DOHH2 (cell line): ENCODE results near the gene SLC27A4.
"Not testable (repeated sequence)": the region's sequence is repeated elsewhere in the genome, so short reads cannot be mapped to it uniquely, and the experiment has no call there.

Experiments used
- H3F3A ChIP-seq: fragments of 200-600 bp; sonication (generic), shearing (Covaris generic); 2 replicates; pipeline ENCODE4 v1.6.0; 2016; ENCODE audit warnings: antibody characterized with exemption, mild to moderate bottlenecking; ENCODE audit not compliant: control insufficient read depth, insufficient read depth
- H3K27ac ChIP-seq: fragments of 200-600 bp; sonication (generic); 2 replicates; pipeline ENCODE4 v1.5.1; 2014; ENCODE audit warnings: low read depth, mild to moderate bottlenecking, low read length, moderate library complexity
- H3K27me3 ChIP-seq: fragments of 200-600 bp; sonication (generic); 2 replicates; pipeline ENCODE4 v1.6.1; 2014; ENCODE audit warnings: mild to moderate bottlenecking, low read length, mixed read lengths; ENCODE audit not compliant: control insufficient read depth
- H3K36me3 ChIP-seq: fragments of 200-600 bp; sonication (generic); 2 replicates; pipeline ENCODE4 v1.6.1; 2014; ENCODE audit warnings: mild to moderate bottlenecking, low read length, moderate library complexity, mixed read lengths; ENCODE audit not compliant: control insufficient read depth
- H3K4me1 ChIP-seq: fragments of 200-600 bp; sonication (generic); 2 replicates; pipeline ENCODE4 v1.6.1; 2014; ENCODE audit warnings: mild to moderate bottlenecking, low read length, mixed read lengths; ENCODE audit not compliant: control insufficient read depth
- H3K4me2 ChIP-seq: fragments of 200-600 bp; sonication (generic); 2 replicates; pipeline ENCODE4 v1.6.0; 2014; ENCODE audit warnings: mild to moderate bottlenecking, low read length, moderate library complexity
- H3K4me3 ChIP-seq: fragments of 200-600 bp; sonication (generic); 2 replicates; pipeline ENCODE4 v1.5.1; 2014; ENCODE audit warnings: mild to moderate bottlenecking, low read length, mixed read lengths
- H3K79me2 ChIP-seq: fragments of 200-600 bp; sonication (generic); 2 replicates; pipeline ENCODE4 v1.6.1; 2014; ENCODE audit warnings: mild to moderate bottlenecking, low read length, mixed read lengths; ENCODE audit not compliant: control insufficient read depth
- H3K9me2 ChIP-seq: fragments of 200-600 bp; sonication (generic); replicated peaks from 2 replicates; pipeline ENCODE4 v1.6.1; 2014; ENCODE audit warnings: mild to moderate bottlenecking, low read length, mixed read lengths; ENCODE audit not compliant: control insufficient read depth
- H3K9me3 ChIP-seq: fragments of 200-600 bp; sonication (generic); 2 replicates; pipeline ENCODE4 v1.6.1; 2014; ENCODE audit warnings: antibody characterized with exemption, low read length, mixed read lengths; ENCODE audit not compliant: control insufficient read depth, insufficient read depth
- H4K20me1 ChIP-seq: fragments of 200-600 bp; sonication (generic); 2 replicates; pipeline ENCODE4 v1.6.0; 2014; ENCODE audit warnings: low read depth, mild to moderate bottlenecking, antibody characterized with exemption, low read length, moderate library complexity; ENCODE audit not compliant: control insufficient read depth, insufficient read depth
- EZH2phosphoT487 ChIP-seq: fragments of 200-600 bp; sonication (generic); IDR thresholded peaks from 2 replicates; pipeline ENCODE4 v1.6.1; 2017; ENCODE audit warnings: borderline replicate concordance, mild to moderate bottlenecking, antibody characterized with exemption, low read length, moderate library complexity, mixed read lengths
- TF ChIP-seq, protein P1 (sequence below): fragments of 200-600 bp; sonication (generic); IDR thresholded peaks from one replicate; pipeline ENCODE4 v1.5.1; 2014; ENCODE audit warnings: antibody characterized with exemption, mild to moderate bottlenecking, low read depth, low read length; ENCODE audit not compliant: poor library complexity, severe bottlenecking

SLC27A4 gene

DNA sequence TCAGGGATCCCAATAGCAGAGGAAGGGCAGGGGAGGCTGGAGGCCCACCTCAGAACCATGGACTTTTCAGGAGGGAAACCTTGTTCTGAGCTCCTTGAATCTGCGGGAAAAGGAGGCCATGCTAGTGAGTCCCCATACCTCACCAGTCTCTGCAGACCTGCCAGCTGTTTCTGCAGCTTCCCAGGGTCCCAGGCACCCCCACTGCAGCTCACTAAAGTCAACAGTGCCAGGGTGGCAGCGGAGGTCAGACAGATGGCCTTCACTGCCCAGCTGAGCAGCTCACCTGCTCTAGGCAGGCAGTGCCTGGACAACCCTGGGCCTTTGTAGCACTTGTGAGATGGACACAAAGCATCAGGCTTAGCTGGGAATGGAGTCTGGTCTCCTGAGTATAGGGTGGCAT, 4.4 kb upstream of the SLC27A4 start:
- no peaks in the 10 kb centered on the region for H3K9me2 ChIP-seq
- no peak for TF ChIP-seq EZH2phosphoT487
- TF ChIP-seq, protein P1, sequence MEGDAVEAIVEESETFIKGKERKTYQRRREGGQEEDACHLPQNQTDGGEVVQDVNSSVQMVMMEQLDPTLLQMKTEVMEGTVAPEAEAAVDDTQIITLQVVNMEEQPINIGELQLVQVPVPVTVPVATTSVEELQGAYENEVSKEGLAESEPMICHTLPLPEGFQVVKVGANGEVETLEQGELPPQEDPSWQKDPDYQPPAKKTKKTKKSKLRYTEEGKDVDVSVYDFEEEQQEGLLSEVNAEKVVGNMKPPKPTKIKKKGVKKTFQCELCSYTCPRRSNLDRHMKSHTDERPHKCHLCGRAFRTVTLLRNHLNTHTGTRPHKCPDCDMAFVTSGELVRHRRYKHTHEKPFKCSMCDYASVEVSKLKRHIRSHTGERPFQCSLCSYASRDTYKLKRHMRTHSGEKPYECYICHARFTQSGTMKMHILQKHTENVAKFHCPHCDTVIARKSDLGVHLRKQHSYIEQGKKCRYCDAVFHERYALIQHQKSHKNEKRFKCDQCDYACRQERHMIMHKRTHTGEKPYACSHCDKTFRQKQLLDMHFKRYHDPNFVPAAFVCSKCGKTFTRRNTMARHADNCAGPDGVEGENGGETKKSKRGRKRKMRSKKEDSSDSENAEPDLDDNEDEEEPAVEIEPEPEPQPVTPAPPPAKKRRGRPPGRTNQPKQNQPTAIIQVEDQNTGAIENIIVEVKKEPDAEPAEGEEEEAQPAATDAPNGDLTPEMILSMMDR, result no peak
- H3K4me2 ChIP-seq, result no peak overlapping the region
- no peaks in the 10 kb centered on the region for H3K27me3 ChIP-seq
- H4K20me1 ChIP-seq, result no peaks in the 10 kb centered on the region
- H3F3A ChIP-seq, result peaks cover 5% of the 10 kb centered on the region; the same call in 1 of the 2 replicates
- H3K4me1 ChIP-seq, result peaks cover 5% of the 10 kb centered on the region
- H3K9me3 ChIP-seq, result no peaks in the 10 kb centered on the region
- H3K4me3 ChIP-seq, result no peak overlapping the region
- peaks cover 18% of the 10 kb centered on the region for H3K36me3 ChIP-seq
- peaks cover 1% of the 10 kb centered on the region for H3K79me2 ChIP-seq
- H3K27ac ChIP-seq, result no peak overlapping the region

DNA sequence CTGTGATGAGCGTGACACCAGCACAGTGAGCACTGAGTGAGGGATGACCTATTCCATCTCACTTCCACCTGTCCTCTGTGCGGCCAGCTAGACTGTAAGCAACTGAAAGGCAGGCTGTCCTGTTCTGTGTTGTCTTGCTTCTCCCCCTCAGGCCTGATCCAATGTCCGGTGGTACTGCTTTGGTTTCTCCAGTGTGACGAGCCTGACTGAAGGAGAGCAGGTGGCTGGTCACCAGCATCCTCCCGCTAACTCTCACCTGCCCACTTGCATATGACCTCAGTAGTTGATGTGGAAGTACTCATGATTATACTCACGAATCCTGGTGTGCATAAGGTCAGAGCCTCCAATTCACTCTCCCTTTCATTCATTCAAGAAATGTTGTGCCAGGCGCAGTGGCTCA, 2.4 kb upstream of the SLC27A4 start:
- peaks cover 8% of the 10 kb centered on the region for H3K79me2 ChIP-seq
- H3K36me3 ChIP-seq, result peaks cover 11% of the 10 kb centered on the region
- TF ChIP-seq, protein P1, result no peak
- TF ChIP-seq EZH2phosphoT487, result no peak
- H3K27me3 ChIP-seq, result no peaks in the 10 kb centered on the region
- no peaks in the 10 kb centered on the region for H4K20me1 ChIP-seq
- H3K9me3 ChIP-seq, result no peaks in the 10 kb centered on the region
- H3K9me2 ChIP-seq, result no peaks in the 10 kb centered on the region
- H3K4me3 ChIP-seq, result no peak overlapping the region
- no peak overlapping the region for H3K4me2 ChIP-seq
- H3K4me1 ChIP-seq, result peaks cover 13% of the 10 kb centered on the region
- H3F3A ChIP-seq, result peaks cover 5% of the 10 kb centered on the region; the same call in 1 of the 2 replicates
- no peak overlapping the region for H3K27ac ChIP-seq

DNA sequence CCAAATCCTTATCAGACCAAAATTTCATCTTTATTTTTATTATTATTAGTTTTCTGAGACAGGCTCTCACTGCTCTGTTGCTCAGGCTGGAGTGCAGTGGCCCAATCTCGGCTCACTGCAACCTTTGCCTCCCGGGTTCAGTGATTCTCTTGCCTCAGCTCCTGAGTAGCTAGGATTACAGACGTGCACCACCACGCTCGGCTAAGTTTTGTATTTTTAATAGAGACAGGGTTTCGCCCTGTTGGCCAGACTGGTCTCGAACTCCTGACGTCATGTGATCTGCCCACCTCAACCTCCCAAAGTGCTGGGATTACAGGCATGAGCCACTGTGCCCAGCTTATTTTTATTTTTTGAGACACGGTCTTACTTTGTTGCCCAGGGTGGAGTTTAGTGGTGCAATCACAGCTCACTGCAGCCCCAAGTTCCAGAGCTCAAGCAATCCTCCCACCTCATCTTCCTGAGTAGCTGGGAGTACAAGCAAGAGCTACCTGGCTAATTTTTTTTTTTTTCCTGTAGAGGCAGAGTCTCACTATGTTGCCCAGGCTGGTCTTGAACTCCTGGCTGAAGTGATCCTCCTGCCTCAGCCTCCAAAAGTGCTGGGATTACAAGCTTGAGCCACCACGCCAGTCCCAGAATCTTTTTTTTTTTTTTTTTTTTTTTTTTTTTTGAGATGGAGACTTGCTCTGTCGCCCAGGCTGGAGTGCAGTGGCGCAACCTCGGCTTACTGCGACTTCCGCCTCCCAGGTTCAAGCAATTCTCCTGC, 1.3 kb upstream of the SLC27A4 start:
- H3K27me3 ChIP-seq, H4K20me1 ChIP-seq, H3K79me2 ChIP-seq, H3K9me3 ChIP-seq, H3K4me2 ChIP-seq, H3K4me3 ChIP-seq, H3K9me2 ChIP-seq, H3F3A ChIP-seq, H3K27ac ChIP-seq: not testable (repeated sequence)
- Histone ChIP-seq H3K36me3 (peaks cover 14% of the 10 kb centered on the region), H3K4me1 (peaks cover 13% of the 10 kb centered on the region)

DNA sequence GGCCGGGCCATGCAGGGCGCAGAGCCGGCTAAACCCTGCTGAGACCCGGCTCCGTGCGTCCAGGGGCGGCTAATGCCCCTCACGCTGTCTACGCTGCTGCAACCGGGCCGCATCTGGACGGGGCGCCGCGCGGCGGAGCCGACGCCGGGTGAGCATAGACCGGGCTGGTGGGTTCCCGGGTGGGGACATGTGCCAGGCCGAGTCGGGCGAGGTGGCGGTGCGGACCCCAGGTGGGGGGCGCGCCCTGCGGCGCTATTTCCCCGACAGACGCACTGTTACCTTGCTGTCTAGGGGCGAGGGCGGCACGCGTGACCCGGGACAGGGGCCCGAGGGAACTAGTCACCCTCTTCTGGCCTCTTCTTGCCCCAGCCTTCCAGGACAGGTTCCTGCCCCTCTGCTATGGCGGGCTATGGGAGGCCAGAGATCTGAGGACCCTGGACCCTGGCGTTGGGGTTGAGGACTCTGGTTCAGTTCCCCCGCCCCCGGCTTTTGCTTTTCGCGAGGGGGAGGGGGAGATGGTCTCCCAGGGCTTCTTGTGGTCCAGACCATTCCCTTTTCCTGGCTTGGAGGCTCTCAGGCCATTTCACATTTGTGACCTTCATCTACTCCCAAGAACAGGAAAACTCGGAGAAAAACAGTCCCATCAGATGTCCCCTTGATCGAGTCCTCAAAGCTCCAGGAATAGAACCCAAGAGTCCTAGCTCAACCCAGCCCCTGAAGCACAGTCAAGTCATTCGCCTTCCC, 536 bp downstream of the SLC27A4 start:
- Histone ChIP-seq H3K4me2 (peak overlapping the region; percentile 92), H3K27me3 (no peaks in the 10 kb centered on the region), H3F3A (peaks cover 5% of the 10 kb centered on the region; the same call in 1 of the 2 replicates), H3K9me3 (no peaks in the 10 kb centered on the region), H3K36me3 (peaks cover 32% of the 10 kb centered on the region), H3K79me2 (peaks cover 8% of the 10 kb centered on the region), H3K9me2 (no peaks in the 10 kb centered on the region), H3K4me3 (peak overlapping the region; percentile 87), H3K27ac (peak overlapping the region; percentile 3; the same call in 1 of the 2 replicates), H4K20me1 (no peaks in the 10 kb centered on the region), H3K4me1 (peaks cover 13% of the 10 kb centered on the region)
- TF ChIP-seq, protein P1, result no peak
- no peak for TF ChIP-seq EZH2phosphoT487
